ENCODE results near the gene DDX1.
"Not testable (repeated sequence)": the region's sequence is repeated elsewhere in the genome, so short reads cannot be mapped to it uniquely, and the experiment has no call there.

Gene DDX1

GRCh38 chr2:15595342-15595905, 3.8 kb downstream of the DDX1 start:
- DNase-seq (ENCODE audit: low read depth in 2 of 2) = no peak

DNA sequence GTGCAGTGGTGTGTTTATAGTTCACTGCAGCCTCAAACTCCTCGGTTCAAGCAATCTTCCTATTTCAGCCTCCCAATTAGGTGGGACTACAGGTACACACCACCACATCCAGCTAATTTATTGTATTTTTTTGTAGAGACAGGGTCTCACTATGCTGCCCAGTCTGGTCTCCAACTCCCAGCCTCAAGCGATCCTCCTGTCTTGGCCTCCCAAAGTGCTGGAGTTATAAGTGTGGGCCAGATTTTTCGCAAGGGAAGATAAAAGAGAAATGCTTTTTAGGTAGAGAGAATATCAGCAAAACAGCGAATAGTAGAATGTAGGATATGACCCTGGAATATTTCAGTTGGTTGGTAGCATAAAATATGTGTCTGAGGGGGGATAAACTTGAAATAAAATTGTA, 4.3 kb downstream of the DDX1 start:
- no peak for DNase-seq (ENCODE audit: low read depth in 2 of 2)

DNA sequence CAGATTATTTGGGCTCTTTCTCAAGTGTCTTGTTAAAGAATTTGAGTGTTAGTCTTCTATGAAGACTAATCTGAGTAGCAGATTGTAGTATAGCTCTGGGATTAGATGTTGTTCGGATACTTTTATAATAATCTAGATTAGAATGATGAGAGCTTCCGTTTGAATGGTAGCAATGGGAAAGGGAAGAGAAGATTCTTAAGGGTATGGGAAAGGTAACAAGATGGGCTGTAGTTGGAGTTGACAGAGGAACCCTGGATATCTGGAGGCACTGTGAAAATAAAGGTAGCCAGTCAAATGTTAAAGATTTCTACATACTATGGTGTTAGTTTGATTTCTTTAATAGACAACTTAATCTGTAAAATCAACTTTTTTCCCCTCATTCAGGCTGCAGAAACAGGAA, 4.7 kb downstream of the DDX1 start:
- DNase-seq (ENCODE audit: low read depth in 2 of 2) = no peak

DNA sequence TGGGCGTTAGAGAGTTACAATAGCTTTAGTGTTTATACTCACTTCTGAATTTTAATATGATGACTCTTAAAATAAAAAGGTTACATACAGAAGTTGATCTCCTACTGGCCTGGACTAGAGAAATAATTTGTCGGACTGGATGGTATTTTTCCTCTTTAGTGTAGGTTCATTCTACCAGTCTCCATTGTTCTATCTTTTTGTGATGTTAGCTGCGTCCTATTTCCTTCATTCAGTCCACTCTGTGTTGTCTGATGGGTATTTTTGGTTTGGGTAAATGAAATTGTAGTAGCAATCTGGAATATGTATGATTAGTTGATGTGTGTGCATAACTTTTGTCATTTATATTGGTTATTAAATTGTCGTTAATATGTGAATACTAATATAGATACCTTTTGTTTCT, 5.3 kb downstream of the DDX1 start:
- DNase-seq (ENCODE audit: low read depth in 2 of 2) = no peak

GRCh38 chr2:15599994-15600393, 8.3 kb downstream of the DDX1 start:
- DNase-seq (ENCODE audit: low read depth in 2 of 2) = no peak

- DNase-seq (ENCODE audit: low read depth in 2 of 2) = no peak
These were observed 10.0 kb downstream of the DDX1 start for GRCh38 chr2:15601681-15602080.

GRCh38 chr2:15602393-15602792, 10.7 kb downstream of the DDX1 start:
- DNase-seq (ENCODE audit: low read depth in 2 of 2) = no peak

- no peak for DNase-seq (ENCODE audit: low read depth in 2 of 2)
These were observed 11.5 kb downstream of the DDX1 start for GRCh38 chr2:15603044-15603765.

DNA sequence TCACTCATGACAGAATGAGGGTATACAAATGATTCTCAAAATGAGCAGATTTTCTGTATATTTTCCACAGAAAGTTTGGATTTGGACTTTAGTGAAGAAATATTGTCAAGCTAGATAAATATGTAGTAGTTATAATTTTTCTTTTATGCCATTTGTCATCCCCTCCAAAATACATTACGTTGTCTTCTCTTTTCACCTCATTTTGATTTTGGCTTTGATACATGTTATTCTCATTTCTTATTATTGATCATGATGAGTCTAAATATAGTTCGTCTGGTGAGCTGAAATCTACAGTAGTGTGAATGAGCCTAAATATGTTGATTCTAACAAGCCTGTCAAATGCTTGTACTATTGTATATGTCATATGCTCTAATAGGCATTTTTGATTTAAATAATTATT, 12.3 kb downstream of the DDX1 start:
- DNase-seq (ENCODE audit: low read depth in 2 of 2) = no peak

DNA sequence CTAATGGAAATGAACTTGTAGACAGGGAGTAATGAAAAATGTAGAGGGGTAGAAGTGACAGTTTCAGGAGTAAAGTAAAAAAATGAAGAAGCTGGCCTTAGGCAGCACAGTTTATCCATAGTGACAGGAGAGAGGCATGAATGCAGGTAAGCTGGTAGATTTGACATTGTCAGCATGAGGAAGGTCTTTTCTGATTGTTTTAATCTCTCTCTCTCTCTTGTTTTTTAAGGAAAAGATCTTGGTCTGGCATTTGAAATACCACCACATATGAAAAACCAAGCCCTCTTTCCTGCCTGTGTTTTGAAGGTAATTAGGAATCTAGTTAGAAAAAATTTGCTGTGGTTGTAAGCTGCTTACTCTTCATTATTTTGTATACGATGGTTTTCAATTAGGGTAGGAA, 14.1 kb downstream of the DDX1 start:
- no peak for DNase-seq (ENCODE audit: low read depth in 2 of 2)

DNA sequence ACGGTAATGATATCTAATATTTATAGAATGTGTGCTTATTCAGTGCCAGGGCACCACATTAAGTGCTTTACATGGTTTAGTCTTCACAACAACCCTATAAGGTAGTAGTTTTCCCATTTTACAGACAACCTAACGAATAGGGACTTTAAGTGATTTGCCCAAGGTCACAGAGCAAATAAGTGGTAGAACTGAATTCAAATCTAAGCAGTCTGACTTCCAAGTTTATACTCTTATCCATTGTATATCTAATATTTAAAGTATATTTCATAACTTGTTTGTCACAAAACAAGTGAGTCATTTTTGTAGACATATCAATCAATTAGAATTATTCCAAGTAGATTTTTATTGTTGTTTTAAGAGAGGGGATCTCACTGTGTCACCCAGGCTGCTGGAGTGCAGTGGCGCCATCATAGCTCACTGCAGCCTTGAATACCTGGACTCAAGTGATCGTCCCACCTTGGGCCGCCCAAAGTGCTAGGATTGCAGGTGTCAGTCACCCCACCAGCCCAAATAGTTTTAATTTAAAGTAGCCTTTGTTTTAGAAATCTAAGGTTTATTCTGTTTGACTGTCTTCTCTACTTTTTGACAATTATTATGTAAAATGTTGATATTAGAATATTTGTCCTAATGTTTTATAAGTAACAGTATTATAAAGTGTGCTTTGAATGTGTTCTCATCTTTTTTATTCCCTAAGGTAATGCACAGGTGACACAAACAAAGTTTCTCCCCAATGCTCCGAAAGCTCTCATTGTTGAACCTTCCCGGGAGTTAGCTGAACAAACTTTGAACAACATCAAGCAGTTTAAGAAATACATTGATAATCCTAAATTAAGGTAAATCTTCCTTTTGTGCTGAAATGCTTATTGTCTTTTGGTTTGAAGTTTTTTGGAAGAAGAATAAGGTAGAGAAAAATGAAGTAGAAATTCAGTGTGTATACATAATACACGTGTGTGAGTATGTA, 15.1 kb downstream of the DDX1 start:
- no peak for DNase-seq (ENCODE audit: low read depth in 2 of 2)

DNA sequence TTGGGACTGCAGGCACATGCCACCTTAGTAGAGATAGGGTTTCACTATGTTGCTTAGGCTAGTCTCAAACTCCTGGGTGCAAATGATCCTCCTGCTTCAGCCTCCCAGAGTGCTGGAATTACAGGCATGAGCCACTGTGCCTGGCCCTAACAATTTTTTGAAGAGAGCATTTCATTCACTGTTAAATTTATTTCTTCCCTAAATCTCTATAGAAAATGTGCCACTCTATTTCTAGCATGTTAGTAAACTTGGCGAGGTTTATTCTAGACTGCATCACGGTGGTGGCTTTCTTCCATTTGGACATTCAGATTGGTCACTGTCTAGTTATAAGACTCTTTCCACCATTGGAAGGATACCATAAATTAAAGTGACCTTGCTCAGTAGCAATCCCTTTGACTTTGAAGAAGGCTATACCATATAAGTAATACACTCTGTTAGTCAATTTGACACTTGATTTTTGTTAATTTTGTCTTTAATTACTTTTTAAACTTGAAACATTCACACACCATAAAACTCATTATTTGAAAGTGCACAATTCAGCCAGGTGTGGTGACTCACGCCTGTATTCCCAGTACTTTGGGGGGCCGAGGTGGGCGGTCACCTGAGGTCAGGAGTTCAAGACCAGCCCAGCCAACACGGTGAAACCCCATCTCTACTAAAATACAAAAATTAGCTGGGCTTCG, 16.2 kb downstream of the DDX1 start:
- no peak for DNase-seq (ENCODE audit: low read depth in 2 of 2)

DNA sequence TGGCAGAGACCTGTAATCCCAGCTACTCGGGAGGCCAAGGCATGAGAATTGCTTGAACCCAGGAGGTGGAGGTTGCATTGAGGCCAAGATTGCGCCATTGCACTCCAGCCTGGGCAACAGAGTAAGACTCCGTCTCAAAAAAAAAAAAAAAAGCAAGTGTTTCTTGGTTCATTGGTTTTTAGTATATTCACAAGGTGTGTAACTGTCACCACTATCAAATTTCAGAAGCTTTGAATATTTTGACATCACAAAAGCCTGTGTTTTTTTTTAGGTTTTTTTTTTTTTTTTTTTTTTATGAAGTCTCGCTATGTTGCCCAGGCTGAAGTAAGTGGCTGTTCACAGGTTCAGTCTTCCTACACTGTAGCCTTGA, 16.7 kb downstream of the DDX1 start:
- no peak for DNase-seq (ENCODE audit: low read depth in 2 of 2)

- no peak for DNase-seq (ENCODE audit: low read depth in 2 of 2)
These were observed 17.8 kb downstream of the DDX1 start for GRCh38 chr2:15609341-15610042.

DNA sequence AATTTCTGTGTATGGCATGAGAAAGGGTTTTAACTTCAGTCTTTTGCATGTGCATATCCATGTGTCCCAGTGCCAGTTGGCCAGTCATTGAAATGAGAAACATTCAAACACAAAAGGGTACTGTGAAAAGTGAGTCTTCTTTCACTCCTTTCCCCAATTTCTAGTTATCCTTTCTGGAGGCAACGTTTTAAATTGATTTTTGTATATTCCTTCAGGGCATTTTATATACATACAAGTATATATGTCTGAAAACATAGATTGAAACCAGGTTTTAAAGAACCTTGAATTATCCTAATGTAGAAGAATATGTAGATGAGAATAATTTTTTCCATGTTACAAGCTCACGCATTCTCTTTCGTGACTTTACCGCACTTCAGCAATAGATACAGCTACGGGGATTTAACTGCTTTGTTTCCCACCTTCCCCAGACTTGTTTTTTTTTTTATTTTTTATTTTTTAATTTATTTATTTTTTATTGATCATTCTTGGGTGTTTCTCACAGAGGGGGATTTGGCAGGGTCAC, 18.8 kb downstream of the DDX1 start:
- no peak for DNase-seq (ENCODE audit: low read depth in 2 of 2)

DNA sequence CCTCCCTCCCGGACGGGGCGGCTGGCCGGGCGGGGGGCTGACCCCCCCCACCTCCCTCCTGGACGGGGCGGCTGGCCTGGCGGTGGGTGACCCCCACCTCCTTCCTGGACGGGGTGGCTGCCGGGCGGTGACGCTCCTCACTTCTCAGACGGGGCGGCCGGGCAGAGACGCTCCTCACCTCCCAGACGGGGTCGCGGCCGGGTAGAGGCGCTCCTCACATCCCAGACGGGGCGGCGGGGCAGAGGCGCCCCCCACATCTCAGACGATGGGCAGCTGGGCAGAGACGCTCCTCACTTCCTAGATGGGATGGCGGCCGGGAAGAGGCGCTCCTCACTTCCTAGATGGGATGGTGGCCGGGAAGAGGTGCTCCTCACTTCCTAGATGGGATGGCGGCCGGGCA, 20.4 kb downstream of the DDX1 start:
- not testable (repeated sequence) for DNase-seq (ENCODE audit: low read depth in 2 of 2)

- no peak for DNase-seq (ENCODE audit: low read depth in 2 of 2)
These were observed 22.2 kb downstream of the DDX1 start for GRCh38 chr2:15613736-15614429.

DNA sequence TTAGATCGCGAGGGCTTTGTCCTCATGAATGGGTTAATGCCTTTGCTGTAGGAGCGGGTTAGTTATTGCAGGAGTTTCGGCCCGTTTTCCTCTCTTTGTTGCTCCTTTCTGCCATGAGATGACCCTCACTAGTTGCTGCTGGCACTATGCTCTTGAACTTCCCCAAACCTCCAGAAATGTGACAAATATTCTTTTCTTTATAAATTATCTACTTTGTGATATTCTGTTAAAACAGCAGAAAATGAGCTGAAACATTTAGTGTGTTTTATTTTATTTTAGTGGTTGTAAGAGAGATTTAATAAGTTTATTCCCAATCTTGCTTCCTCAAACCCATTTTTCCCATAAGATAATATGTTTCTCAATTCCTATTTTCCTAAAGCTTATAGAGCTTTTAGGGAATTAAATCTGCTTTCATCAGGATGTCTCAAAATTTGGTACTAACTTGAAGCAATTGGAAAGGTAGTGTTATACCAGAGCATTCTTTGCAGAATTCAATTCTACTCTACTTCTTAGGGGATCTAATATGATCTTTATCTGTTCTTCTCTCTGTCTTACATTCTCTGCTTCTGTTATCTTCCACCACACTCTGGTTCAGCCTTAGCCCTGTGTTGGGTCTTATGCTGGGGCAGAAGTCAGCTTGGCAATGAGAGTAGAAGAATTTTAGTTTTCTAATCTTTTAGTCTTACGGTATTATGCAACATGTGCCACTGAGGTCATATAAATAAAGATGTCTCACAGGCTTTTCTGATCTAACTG, 23.1 kb downstream of the DDX1 start:
- DNase-seq (ENCODE audit: low read depth in 2 of 2) = no peak

GRCh38 chr2:15615301-15615920, 23.7 kb downstream of the DDX1 start:
- no peak for DNase-seq (ENCODE audit: low read depth in 2 of 2)

DNA sequence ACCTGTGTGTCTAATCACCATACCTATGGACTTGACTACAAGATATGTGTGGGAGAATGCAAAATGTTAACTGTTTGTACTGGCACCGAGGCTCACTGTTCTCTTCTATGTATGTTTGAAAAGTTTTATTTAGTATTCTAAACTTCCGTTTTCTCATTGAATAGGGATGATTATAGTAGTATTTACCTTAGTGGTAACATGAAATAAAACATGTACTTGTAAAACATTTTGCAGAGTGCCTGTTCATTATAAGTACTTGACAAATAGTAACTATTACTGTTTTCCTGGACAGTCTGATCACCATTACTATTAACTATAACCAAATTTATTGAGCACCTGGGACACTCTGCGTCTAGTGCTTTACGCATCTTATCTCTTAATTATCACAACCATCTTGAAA, 24.8 kb downstream of the DDX1 start:
- no peak for DNase-seq (ENCODE audit: low read depth in 2 of 2)

Measured in stimulated activated CD4-positive, alpha-beta T cell treated with anti-CD3 and anti-CD28 coated beads, Interleukin-15, amount 100 ng/mL, for 48 hours (primary cell).